Subcutaneous abdominal adipose tissue (tissue), 5 donors: Measurements from ENCODE around the gene DAAM1.
A peak's percentile ranks its signal among the peaks of the same experiment; 100 is the strongest.

Source experiments
- H3K27ac ChIP-seq: one replicate; pipeline ENCODE4 v1.7.0; 2013; ENCODE audit warnings: low read depth, mild to moderate bottlenecking, inconsistent platforms, low read length, moderate library complexity
- H3K27me3 ChIP-seq, 5 donors: one replicate each; pipeline ENCODE4 v1.7.0; 2013; ENCODE audit warnings: low read length in 5 of 5, inconsistent platforms in 1 of 5; ENCODE audit not compliant: control insufficient read depth in 5 of 5, insufficient read depth in 4 of 5
- H3K36me3 ChIP-seq, 5 donors: one replicate each; pipeline ENCODE4 v1.7.0; 2013; ENCODE audit warnings: low read length in 5 of 5; ENCODE audit not compliant: control insufficient read depth in 5 of 5, insufficient read depth in 5 of 5
- H3K4me1 ChIP-seq, 5 donors: one replicate each; pipeline ENCODE4 v1.7.0; 2013; ENCODE audit warnings: low read length in 5 of 5, mild to moderate bottlenecking in 3 of 5, moderate library complexity in 1 of 5; ENCODE audit not compliant: control insufficient read depth in 5 of 5, insufficient read depth in 5 of 5
- H3K4me3 ChIP-seq, 5 donors: one replicate each; pipeline ENCODE4 v1.7.0; 2013; ENCODE audit warnings: low read length in 5 of 5, low read depth in 1 of 5
- H3K9ac ChIP-seq, 5 donors: one replicate each; pipeline ENCODE4 v1.7.0; 2013; ENCODE audit warnings: low read length in 5 of 5, mild to moderate bottlenecking in 4 of 5, moderate library complexity in 3 of 5
- H3K9me3 ChIP-seq, 5 donors: one replicate each; pipeline ENCODE4 v1.7.0; 2013; ENCODE audit warnings: low read length in 5 of 5; ENCODE audit not compliant: control insufficient read depth in 5 of 5
- donor health status: healthy.
- donor health status: healthy.
- donor health status: healthy.
- donor health status: healthy.
- donor health status: healthy.

DAAM1 gene

GRCh38 chr14:59313144-59313651 lies 124.7 kb downstream of the DAAM1 start:
- H3K4me3 ChIP-seq = no peak overlapping the region
- no peaks in the 10 kb centered on the region for H3K9me3 ChIP-seq
- peaks cover 4 to 66% (median 34%) of the 10 kb centered on the region in 5 donors for H3K4me1 ChIP-seq
- H3K9ac ChIP-seq = peak overlapping the region in 1 of 5 donors; percentile 2
- peak overlapping the region; percentile 71 for H3K27ac ChIP-seq
- H3K27me3 ChIP-seq = no peaks in the 10 kb centered on the region
- H3K36me3 ChIP-seq = peaks cover 0 to 3% (median 0%) of the 10 kb centered on the region in 5 donors

GRCh38 chr14:59313658-59314608 lies 125.5 kb downstream of the DAAM1 start:
- H3K36me3 ChIP-seq = peaks cover 0 to 3% (median 0%) of the 10 kb centered on the region in 5 donors
- H3K27ac ChIP-seq = peak overlapping the region; percentile 71

GRCh38 chr14:59314953-59315599 lies 126.6 kb downstream of the DAAM1 start:
- Histone ChIP-seq H3K36me3 (peaks cover 0 to 3% (median 0%) of the 10 kb centered on the region in 5 donors), H3K9me3 (no peaks in the 10 kb centered on the region), H3K9ac (no peak overlapping the region), H3K4me3 (no peak overlapping the region), H3K4me1 (peaks cover 11 to 78% (median 49%) of the 10 kb centered on the region in 5 donors), H3K27me3 (no peaks in the 10 kb centered on the region), H3K27ac (peak overlapping the region; percentile 71)

More at GRCh38 chr14:59313658-59314608, 125.5 kb downstream of the DAAM1 start:
- no peak overlapping the region for H3K4me3 ChIP-seq
- H3K4me1 ChIP-seq = peaks cover 7 to 68% (median 41%) of the 10 kb centered on the region in 5 donors
- H3K9me3 ChIP-seq = no peaks in the 10 kb centered on the region
- H3K9ac ChIP-seq = no peak overlapping the region
- no peaks in the 10 kb centered on the region for H3K27me3 ChIP-seq

GRCh38 chr14:59316151-59316830 lies 127.8 kb downstream of the DAAM1 start:
- Histone ChIP-seq H3K9ac (no peak overlapping the region), H3K4me3 (no peak overlapping the region), H3K27me3 (no peaks in the 10 kb centered on the region), H3K36me3 (peaks cover 0 to 3% (median 0%) of the 10 kb centered on the region in 5 donors), H3K4me1 (peaks cover 17 to 76% (median 52%) of the 10 kb centered on the region in 5 donors), H3K9me3 (no peaks in the 10 kb centered on the region), H3K27ac (peak overlapping the region; percentile 94)

GRCh38 chr14:59317346-59317745 lies 128.9 kb downstream of the DAAM1 start:
- no peak overlapping the region for H3K4me3 ChIP-seq
- H3K27me3 ChIP-seq = no peaks in the 10 kb centered on the region
- H3K9ac ChIP-seq = no peak overlapping the region
- H3K4me1 ChIP-seq = peaks cover 21 to 84% (median 60%) of the 10 kb centered on the region in 5 donors
- peak overlapping the region; percentile 94 for H3K27ac ChIP-seq
- H3K9me3 ChIP-seq = no peaks in the 10 kb centered on the region
- H3K36me3 ChIP-seq = peaks cover 0 to 3% (median 0%) of the 10 kb centered on the region in 5 donors

GRCh38 chr14:59317798-59318505 lies 129.5 kb downstream of the DAAM1 start:
- H3K4me3 ChIP-seq = no peak overlapping the region
- peaks cover 20 to 80% (median 59%) of the 10 kb centered on the region in 5 donors for H3K4me1 ChIP-seq
- H3K9ac ChIP-seq = no peak overlapping the region
- peaks cover 0 to 5% (median 4%) of the 10 kb centered on the region in 5 donors for H3K36me3 ChIP-seq
- H3K27ac ChIP-seq = peak overlapping the region; percentile 94
- no peaks in the 10 kb centered on the region for H3K9me3 ChIP-seq
- no peaks in the 10 kb centered on the region for H3K27me3 ChIP-seq

- Histone ChIP-seq H3K4me3 (no peak overlapping the region), H3K27ac (peak overlapping the region; percentile 94), H3K27me3 (no peaks in the 10 kb centered on the region), H3K4me1 (peaks cover 18 to 70% (median 49%) of the 10 kb centered on the region in 5 donors), H3K9ac (no peak overlapping the region), H3K9me3 (no peaks in the 10 kb centered on the region), H3K36me3 (peaks cover 2 to 9% (median 5%) of the 10 kb centered on the region in 5 donors)
These were observed 130.4 kb downstream of the DAAM1 start for GRCh38 chr14:59318908-59319307.

GRCh38 chr14:59320361-59320760 lies 131.9 kb downstream of the DAAM1 start:
- Histone ChIP-seq H3K4me3 (no peak overlapping the region), H3K27me3 (no peaks in the 10 kb centered on the region), H3K9ac (no peak overlapping the region), H3K9me3 (no peaks in the 10 kb centered on the region), H3K36me3 (peaks cover 2 to 13% (median 7%) of the 10 kb centered on the region in 5 donors), H3K4me1 (peaks cover 18 to 57% (median 48%) of the 10 kb centered on the region in 5 donors), H3K27ac (peak overlapping the region; percentile 94)
